HFF-Myc (cell line): Measurements from ENCODE around the gene CACNA2D3.

Source experiments
- DNase-seq: peaks from one replicate; pipeline ENCODE4 v3.0.0-alpha.2; 2011; ENCODE audit warnings: low read depth; ENCODE audit errors: extremely low read depth
- H3K4me3 ChIP-seq: replicated peaks from 2 replicates; pipeline ENCODE4 v1.5.1; 2011; ENCODE audit warnings: low read depth, mild to moderate bottlenecking, control low read depth, low read length
- CTCF ChIP-seq: IDR thresholded peaks from 2 replicates; pipeline ENCODE4 v1.5.1; 2012; ENCODE audit warnings: mild to moderate bottlenecking, low read depth, low read length, control low read depth; ENCODE audit errors: missing control alignments

CACNA2D3 gene

GRCh38 chr3:54863786-54864185, 741.4 kb downstream of the CACNA2D3 start:
- no peak for TF ChIP-seq CTCF
- DNase-seq: no peak
- no peak overlapping the region for H3K4me3 ChIP-seq

GRCh38 chr3:54865316-54865715, 743.0 kb downstream of the CACNA2D3 start:
- no peak overlapping the region for H3K4me3 ChIP-seq
- no peak for DNase-seq
- no peak for TF ChIP-seq CTCF

- DNase-seq: no peak
- TF ChIP-seq CTCF: no peak
- H3K4me3 ChIP-seq: no peak overlapping the region
Observed at GRCh38 chr3:54866251-54866650, 743.9 kb downstream of the CACNA2D3 start.

- no peak overlapping the region for H3K4me3 ChIP-seq
- peak; percentile 66 for TF ChIP-seq CTCF
- DNase-seq: peak; percentile 93
Observed at GRCh38 chr3:54870423-54870822, 748.1 kb downstream of the CACNA2D3 start.

GRCh38 chr3:54871867-54872266, 749.5 kb downstream of the CACNA2D3 start:
- no peak for DNase-seq
- no peak for TF ChIP-seq CTCF
- H3K4me3 ChIP-seq: no peak overlapping the region

GRCh38 chr3:54873059-54874010, 751.0 kb downstream of the CACNA2D3 start:
- no peak for DNase-seq
- TF ChIP-seq CTCF: no peak
- H3K4me3 ChIP-seq: no peak overlapping the region
